Thoracic aorta (tissue), 2 donors: ENCODE results near the gene HADHB. TPM values are rescaled to one million over a fixed set of nuclear protein-coding genes. Genes with fewer than 3 reads are reported as not detected.

Experiments used
- ATAC-seq: fragments of 150-250 bp; one replicate; pipeline ENCODE4 v1.8.0; 2017; ENCODE audit warnings: low read depth; ENCODE audit not compliant: insufficient number of reproducible peaks, low FRiP score
- DNase-seq: peaks from one replicate; pipeline ENCODE4 v3.0.0-alpha.2; 2020; ENCODE audit warnings: low spot score
- H3K27ac ChIP-seq, 2 donors: fragments of 200-600 bp; sonication (generic); 1 replicate in 1 of 2; 2 replicates in 1 of 2; pipeline ENCODE4 v1.5.1; 2016; ENCODE audit warnings: mild to moderate bottlenecking in 2 of 2, moderate library complexity in 2 of 2
- H3K27me3 ChIP-seq: fragments of 200-600 bp; sonication (generic); replicated peaks from 2 replicates; pipeline ENCODE4 v1.6.0; 2016; ENCODE audit warnings: mild to moderate bottlenecking; ENCODE audit not compliant: insufficient read depth
- H3K36me3 ChIP-seq: fragments of 200-600 bp; sonication (generic); one replicate; pipeline ENCODE4 v1.5.1; 2016
- H3K4me1 ChIP-seq, 2 donors: fragments of 200-600 bp; sonication (generic); 1 replicate in 1 of 2; 2 replicates in 1 of 2; pipeline versions ENCODE4 v1.5.1 to v1.6.0; 2016; ENCODE audit warnings: low read depth in 2 of 2, mild to moderate bottlenecking in 1 of 2; ENCODE audit not compliant: control insufficient read depth in 1 of 2
- H3K4me3 ChIP-seq: fragments of 200-600 bp; sonication (generic); 2 replicates; pipeline ENCODE4 v1.5.1; 2016; ENCODE audit warnings: mild to moderate bottlenecking
- H3K9me3 ChIP-seq: fragments of 200-600 bp; sonication (generic); 2 replicates; pipeline ENCODE4 v1.5.1; 2016
- total RNA-seq, 2 donors: library from RNA; depleted of rRNA; stranded (reverse); fragments of >200 nt; gene quantifications; one replicate each; pipeline versions ENCODE4 v1.1.0 to v1.2.3, GENCODE V29; 2016
- TF ChIP-seq, protein P1 (sequence below): fragments of 200-600 bp; sonication (generic); IDR thresholded peaks from one replicate; pipeline ENCODE4 v1.5.1; 2019; ENCODE audit warnings: antibody characterized with exemption

HADHB gene
- total RNA-seq, 2 donors from 2014 or later, result 50.2 to 56.4 TPM

DNA sequence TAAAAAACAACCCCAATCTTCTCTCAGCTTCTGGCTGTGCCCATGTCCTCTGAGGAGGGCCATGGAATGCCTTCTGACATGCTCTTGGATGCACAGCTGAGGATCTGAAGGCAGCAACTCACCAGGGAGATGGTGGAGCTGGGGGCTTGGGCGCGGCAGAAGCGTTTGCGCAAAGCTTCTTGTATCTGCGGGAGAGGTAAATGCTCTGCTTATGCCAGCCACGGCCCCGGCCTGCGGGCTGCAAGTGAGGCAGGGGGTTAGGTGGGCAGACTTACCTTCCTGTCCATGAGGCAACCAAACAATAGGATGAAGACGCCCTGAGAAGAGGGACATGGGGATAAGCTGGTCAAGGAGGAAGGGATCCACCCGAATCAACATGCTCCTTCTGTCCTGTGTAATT is 65.2 kb downstream of the HADHB start:
- TF ChIP-seq, protein P1, sequence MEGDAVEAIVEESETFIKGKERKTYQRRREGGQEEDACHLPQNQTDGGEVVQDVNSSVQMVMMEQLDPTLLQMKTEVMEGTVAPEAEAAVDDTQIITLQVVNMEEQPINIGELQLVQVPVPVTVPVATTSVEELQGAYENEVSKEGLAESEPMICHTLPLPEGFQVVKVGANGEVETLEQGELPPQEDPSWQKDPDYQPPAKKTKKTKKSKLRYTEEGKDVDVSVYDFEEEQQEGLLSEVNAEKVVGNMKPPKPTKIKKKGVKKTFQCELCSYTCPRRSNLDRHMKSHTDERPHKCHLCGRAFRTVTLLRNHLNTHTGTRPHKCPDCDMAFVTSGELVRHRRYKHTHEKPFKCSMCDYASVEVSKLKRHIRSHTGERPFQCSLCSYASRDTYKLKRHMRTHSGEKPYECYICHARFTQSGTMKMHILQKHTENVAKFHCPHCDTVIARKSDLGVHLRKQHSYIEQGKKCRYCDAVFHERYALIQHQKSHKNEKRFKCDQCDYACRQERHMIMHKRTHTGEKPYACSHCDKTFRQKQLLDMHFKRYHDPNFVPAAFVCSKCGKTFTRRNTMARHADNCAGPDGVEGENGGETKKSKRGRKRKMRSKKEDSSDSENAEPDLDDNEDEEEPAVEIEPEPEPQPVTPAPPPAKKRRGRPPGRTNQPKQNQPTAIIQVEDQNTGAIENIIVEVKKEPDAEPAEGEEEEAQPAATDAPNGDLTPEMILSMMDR, result no peak
- no peak for ATAC-seq
- DNase-seq, result no peak

DNA sequence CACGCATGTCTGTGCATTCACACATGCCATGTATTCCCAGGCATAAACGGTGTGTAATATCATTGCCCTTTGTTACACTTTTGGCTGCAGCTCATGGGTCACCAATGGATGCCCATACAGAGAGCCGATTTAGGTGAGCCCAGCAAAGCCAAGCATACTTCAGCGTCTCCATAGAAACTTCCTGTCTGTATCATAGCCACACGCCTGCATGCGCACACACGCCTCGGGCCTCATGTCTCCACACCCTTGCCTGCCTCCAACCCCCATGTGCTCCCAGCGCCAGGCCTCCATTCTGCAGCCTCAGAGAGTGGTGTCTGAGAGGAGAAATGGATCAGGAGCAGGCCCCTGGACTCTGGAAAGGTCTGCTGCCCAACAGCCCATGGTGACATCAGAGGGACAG is 67.7 kb downstream of the HADHB start:
- H3K36me3 ChIP-seq, result no peaks in the 10 kb centered on the region
- TF ChIP-seq, protein P1, result no peak
- ATAC-seq (no peak), DNase-seq (no peak)
- no peaks in the 10 kb centered on the region for H3K9me3 ChIP-seq
- H3K4me1 ChIP-seq, result no peaks in the 10 kb centered on the region
- H3K4me3 ChIP-seq, result no peak overlapping the region
- no peaks in the 10 kb centered on the region for H3K27me3 ChIP-seq
- H3K27ac ChIP-seq, result no peak overlapping the region

More for the DNA sequence above, 65.2 kb downstream of the HADHB start:
- H3K9me3 ChIP-seq, result no peaks in the 10 kb centered on the region
- H3K4me3 ChIP-seq, result no peak overlapping the region
- H3K36me3 ChIP-seq, result no peaks in the 10 kb centered on the region
- no peaks in the 10 kb centered on the region for H3K27me3 ChIP-seq
- no peak overlapping the region for H3K27ac ChIP-seq
- H3K4me1 ChIP-seq, result no peaks in the 10 kb centered on the region

DNA sequence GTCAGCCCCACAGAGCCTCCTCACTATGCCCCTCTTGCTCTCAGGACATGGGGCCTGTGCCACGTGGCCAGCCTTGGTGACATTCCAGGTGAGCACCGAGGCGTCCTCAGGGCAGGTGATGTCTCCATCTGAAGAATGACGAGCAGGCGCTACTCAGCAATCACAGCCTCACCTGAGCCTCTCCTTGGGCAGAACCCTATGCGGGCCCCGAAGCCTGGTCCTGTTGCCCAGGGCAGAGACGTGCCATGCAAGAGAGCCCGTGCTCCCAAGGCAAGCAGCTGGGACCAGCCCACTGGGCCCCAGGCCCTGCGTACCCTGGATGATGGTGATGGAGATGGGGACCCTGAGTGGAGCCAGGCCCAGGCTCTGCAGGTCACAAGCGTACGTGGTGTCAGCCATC is 68.7 kb downstream of the HADHB start:
- ATAC-seq, result no peak
- no peak overlapping the region for H3K4me3 ChIP-seq
- no peak overlapping the region for H3K27ac ChIP-seq

DNA sequence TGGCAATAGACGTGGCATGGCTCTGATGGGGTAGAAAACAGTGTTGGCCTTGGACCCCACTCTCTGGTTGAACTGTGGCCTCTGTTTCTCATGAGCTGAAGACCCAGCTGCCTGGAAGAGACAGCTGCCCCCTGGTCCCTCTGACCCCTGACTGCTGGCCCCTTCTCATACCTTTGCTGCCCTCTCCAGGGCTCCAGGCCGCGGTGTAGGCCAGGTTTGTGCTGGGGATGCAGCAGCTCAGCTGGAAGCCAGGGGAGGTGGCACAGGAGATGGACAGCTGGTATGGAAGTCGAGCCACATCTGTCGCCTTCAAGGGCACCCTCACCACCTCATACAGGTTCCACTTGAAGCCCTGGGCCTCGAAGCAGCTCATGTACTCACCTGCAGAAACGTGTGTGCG is 69.5 kb downstream of the HADHB start:
- H3K27ac ChIP-seq, result no peak overlapping the region
- DNase-seq, result no peak
- no peaks in the 10 kb centered on the region for H3K4me1 ChIP-seq
- TF ChIP-seq, protein P1, result no peak
- H3K4me3 ChIP-seq, result no peak overlapping the region
- no peaks in the 10 kb centered on the region for H3K36me3 ChIP-seq
- H3K27me3 ChIP-seq, result no peaks in the 10 kb centered on the region
- ATAC-seq, result no peak
- no peaks in the 10 kb centered on the region for H3K9me3 ChIP-seq

More for the DNA sequence above, 68.7 kb downstream of the HADHB start:
- Histone ChIP-seq H3K27me3 (no peaks in the 10 kb centered on the region), H3K9me3 (no peaks in the 10 kb centered on the region), H3K4me1 (no peaks in the 10 kb centered on the region), H3K36me3 (no peaks in the 10 kb centered on the region)
- TF ChIP-seq, protein P1, result no peak
- no peak for DNase-seq

DNA sequence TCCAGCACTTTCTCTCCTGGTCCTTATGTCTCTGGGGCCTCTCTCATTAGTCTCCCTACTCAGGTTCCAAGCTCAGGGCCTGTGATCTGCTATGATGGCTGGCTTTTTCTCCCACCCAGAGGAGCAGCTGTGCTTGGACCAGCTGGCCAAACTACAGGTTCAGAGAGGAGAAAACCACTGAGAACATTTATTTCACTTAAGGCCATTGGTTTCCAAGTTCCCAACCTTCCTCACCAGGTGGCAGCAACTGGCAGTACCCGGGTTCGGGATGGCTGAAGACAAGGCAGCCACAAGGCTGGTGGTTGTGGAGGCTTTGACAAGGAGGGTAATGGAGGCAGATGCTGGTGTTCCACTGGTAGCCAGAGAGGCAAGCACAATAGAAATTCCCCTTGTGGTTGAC is 71.3 kb downstream of the HADHB start:
- Histone ChIP-seq H3K27ac (no peak overlapping the region), H3K4me3 (no peak overlapping the region), H3K36me3 (no peaks in the 10 kb centered on the region), H3K4me1 (no peaks in the 10 kb centered on the region), H3K9me3 (no peaks in the 10 kb centered on the region), H3K27me3 (no peaks in the 10 kb centered on the region)
- TF ChIP-seq, protein P1, result no peak
- ATAC-seq, result no peak
- DNase-seq, result no peak
